NOMO-1 treated with DMSO at 0.1 percent for 48 hours (cell line): ENCODE results near the gene PDSS1.
A peak's percentile ranks its signal among the peaks of the same experiment; 100 is the strongest.
"Not testable (repeated sequence)": the region's sequence is repeated elsewhere in the genome, so short reads cannot be mapped to it uniquely, and the experiment has no call there.

Source experiments
- DNase-seq: peaks from one replicate; lab custom pipeline; 2025; ENCODE audit not compliant: unreplicated experiment; lab: John Stamatoyannopoulos, UW

The PDSS1 gene, protein sequence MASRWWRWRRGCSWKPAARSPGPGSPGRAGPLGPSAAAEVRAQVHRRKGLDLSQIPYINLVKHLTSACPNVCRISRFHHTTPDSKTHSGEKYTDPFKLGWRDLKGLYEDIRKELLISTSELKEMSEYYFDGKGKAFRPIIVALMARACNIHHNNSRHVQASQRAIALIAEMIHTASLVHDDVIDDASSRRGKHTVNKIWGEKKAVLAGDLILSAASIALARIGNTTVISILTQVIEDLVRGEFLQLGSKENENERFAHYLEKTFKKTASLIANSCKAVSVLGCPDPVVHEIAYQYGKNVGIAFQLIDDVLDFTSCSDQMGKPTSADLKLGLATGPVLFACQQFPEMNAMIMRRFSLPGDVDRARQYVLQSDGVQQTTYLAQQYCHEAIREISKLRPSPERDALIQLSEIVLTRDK

DNA sequence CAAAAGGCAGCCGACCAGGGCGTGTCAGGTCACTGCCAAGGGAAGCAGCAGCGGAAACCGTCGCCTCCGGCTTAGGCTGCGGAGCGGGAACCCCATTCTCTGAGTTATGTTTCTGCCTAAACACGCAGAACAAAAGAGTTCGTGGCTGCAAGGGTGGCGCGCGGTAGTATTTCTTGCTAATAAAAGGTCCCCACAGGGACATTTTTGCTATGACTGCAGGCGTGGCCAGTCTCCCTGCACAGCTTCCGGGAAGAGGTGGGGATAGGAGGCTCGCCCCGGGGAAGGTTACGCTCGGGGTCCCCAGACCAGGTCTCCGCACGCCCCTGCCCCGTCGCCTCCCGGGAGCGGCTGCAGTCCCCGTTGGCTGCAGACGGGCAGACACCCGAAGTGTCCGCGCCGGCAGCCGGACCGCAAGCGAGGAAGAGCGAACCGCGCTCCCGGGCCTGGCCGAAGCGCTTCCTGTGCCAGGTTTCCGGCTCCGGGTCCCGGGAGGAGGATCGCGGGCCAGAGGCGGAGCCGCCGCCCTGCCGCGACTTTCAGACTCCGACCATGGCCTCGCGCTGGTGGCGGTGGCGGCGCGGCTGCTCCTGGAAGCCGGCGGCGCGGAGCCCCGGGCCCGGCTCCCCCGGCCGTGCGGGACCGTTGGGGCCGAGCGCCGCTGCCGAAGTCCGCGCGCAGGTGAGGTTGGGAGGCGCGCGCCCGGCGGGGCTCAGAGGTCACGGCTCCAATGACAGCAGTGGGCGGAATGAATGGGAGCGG lies at the start of gene PDSS1:
Gene PDSS1 (plus strand): TSS at position 539 of the 759 bp plus-strand sequence. CDS start 11 bp downstream, at position 550.
- peak; percentile 73 for DNase-seq

DNA sequence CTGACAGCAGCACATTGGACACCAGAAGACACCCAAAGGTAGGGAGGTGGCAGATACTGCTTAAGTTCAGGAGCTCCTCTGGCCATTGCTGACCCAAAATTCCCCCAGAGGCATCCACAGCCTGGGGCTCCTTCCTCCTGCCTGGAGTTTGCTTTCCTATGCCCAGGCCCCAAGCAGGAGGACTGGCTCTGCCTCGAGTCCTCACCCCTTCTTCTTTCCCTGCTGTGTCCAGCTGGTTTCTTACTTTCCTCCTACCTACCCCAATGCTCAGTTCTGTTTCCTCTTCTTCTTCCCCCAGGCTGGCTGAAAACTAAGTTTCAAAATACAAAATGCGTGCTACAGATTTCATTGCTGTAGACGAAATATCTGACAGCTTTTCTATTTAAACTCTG lies 49.3 kb upstream of the PDSS1 start:
- peak; percentile 9 for DNase-seq

DNA sequence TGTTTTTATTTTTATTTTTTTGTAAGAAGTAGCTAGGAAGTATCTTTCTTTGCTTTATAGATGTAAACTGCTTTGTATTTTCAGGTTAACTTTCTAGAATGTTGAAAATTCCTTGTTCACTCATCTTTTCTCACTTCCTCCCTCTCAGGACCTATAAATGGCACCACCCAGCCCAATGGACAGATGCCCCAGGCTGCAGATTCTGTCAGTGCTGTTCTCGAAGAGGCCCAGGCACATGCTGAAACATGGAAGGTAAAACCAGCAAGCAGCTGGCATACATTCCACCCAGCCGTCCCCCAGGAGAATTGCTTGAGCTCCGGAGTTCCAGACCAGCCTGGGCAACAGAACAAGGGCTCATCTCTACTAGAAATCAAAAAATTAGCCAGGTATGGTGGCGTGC lies 47.1 kb upstream of the PDSS1 start:
- no peak for DNase-seq

DNA sequence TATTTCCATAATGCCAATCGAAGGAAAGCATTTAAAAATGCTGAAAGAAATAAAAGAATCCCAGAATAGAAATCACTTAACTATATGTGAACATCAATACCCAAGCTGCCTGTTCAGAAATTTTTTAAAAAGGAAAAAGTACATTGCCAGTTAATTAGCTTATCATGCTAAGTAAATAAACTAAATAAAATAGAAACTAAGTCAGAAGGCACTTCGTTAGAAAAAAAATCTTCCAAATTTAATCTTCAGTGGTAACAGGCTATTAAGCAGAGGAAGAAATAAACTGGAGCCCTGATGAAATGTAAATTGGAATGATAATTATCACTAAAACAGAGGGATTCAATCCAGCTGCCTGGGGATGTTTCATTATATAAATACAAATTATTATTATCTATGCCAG lies 46.0 kb upstream of the PDSS1 start:
- DNase-seq, result not testable (repeated sequence)

DNA sequence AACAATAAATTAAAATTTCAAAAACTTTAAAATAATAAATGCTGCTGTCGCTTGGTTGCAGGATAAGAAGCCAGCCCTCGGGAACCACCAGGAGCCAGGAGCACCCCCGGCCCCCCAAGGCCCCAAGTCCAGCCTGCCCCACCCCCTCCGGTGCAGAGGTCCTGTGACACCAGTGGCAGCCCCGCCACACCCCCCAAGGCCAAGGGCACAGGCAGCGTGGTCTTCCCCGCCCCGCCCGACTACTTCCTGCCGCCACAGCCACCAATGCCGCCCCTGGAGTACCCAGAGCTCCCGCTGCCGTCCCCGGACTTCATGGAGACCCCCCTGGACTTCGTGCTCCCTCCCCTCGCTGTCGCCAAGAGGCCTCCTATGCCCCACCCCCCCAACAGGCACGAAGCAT lies 44.5 kb upstream of the PDSS1 start:
- no peak for DNase-seq

DNA sequence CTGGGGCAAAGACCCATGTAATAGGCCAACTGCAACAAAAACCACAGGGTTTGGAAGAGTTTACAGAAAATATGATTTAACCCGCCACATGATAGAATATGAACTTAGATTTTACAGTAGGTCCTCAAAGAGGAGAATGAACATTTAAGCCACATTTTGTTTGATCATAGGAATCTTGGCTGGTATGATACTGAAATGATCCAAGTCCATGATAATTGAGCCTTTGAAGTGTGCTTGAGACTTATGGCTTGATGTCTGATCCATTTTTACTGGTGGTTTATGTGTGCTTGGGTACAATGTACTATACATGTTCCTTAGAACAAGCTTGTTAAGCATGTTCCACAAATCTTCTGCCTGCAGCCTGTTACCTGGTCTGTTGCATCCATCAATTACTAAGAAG lies 41.8 kb upstream of the PDSS1 start:
- DNase-seq, result no peak

DNA sequence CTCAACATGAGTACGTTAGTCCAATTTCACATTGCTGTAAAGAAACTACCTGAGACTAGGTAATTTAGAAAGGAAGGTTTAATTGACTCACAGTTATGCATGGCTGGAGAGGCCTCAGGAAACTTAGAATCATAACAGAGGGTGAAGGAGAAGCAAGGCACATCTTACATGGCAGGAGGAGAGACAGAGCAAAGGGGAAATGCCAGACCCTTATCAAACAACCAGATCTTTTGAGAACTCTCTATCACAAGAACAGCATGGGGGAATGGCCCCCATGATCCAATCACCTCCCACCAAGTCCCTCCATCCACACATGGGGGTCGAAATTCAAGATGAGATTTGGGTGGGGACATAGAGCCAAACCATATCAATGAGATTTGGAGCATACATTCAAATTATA lies 34.6 kb upstream of the PDSS1 start:
- no peak for DNase-seq

DNA sequence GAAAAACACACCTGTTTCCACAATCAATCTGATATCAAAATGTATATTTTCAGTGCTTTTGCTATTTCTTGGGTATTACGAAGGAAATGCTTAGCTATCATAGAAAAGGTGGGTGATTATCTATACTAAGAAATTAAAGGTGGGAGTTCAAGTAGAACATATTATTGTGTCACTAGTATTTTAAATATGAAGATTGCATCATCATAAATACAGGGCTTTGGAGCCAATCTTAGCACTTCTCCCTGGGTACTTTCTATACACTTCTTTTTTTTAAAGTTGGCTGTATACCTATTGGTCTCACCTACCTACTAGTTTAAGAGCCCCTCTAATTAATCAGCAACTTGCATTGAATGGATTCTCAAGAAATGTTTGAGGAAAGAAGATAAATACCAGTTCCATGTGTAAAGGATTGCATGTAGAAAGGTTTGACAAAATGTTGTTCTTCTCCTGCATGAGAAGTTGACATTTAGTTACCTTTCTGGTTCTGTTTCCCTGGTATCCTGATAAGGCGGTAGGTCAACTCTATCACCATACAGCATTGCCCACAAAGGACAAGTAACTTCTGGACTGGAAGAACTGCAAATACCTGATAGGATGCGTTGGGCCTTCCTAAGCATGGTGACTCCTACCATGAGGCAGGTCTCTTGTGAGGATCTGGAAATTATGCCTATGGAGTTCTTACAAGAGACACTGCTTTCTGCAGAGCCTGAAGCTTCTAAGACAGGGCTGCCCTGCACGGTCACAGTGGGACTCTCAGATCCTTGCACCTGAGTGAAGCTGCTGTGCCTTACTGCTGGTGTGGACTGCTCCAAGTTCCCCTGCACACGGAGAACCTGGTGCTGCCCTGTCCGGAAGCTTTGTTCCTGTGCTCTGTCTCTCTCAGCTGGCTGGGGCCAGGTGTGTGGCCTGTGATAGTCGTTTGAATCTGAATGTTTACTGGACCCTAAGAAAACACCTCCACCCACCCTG lies 32.1 kb upstream of the PDSS1 start:
- peak; percentile 7 for DNase-seq

DNA sequence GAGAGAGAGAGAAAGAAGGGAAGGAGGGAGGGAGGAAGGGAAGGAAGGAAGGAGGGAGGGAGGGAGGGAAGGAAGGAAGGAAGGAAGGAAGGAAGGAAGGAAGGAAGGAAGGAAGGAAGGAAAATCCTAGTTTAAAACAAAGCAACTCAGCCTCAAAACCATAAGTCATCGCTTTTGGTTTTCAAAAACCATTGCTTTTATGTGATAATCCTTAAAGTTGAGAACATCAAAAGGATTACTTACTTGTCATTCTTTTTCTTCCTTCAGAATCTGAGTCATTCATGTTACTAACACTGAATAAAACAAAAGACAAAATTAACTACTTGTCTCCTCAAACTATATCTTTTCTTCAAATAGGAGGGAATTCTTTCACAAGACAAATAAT lies 21.6 kb upstream of the PDSS1 start:
- DNase-seq, result no peak

DNA sequence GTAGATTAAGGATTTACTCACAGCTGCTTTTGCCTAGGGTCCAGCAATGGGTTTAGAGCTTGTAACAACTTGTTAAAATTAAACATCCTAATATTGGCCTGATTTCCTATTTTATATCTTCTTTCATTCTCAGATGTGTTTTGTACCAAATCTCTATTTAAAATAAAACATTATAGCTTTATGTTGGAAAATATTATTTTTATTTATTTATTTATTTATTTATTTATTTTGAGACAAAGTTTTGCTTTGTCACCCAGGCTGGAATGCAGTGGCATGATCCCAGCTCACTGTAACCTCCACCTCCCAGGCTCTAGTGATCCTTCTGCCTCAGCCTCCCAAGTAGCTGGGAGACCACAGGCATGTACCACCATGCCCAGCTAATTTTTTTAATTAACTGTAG lies 17.9 kb upstream of the PDSS1 start:
- DNase-seq, result no peak

DNA sequence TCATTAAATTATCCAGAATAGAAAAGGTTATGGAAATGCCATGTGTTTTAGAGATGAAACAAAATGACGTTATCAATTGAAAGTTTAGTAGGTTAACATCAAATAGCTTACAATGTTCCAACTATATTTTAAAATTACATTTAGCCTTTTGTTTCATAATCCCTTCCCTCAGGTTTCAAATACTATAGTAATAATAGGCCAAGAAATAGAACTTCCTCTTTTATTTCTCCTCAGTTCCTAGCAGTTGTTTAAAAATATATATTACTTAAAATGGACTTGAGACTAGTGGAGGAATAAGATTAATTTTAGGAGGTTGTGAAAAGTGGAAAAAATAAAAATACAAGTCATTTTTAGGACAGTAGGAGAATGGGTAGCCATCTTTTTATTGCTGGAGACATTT lies 16.4 kb upstream of the PDSS1 start:
- DNase-seq, result peak; percentile 68

DNA sequence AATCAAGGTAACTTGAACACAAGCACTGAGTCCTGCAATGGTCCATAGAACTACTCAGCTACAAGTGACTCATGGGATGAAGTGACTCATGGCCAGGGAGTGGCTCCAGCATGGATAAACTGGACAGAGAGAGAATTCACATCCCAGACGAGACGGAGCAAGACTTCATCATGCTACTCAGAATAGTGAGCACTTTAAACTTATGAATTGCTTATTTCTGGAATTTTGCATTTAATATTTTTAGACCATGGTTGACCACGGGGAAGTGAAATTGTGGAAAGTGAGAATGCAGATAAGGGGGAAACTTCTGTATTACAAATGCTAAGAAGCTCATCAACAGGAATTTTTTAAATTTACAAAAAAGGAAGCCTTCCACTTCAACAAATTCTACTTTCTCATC lies 15.5 kb upstream of the PDSS1 start:
- not testable (repeated sequence) for DNase-seq

DNA sequence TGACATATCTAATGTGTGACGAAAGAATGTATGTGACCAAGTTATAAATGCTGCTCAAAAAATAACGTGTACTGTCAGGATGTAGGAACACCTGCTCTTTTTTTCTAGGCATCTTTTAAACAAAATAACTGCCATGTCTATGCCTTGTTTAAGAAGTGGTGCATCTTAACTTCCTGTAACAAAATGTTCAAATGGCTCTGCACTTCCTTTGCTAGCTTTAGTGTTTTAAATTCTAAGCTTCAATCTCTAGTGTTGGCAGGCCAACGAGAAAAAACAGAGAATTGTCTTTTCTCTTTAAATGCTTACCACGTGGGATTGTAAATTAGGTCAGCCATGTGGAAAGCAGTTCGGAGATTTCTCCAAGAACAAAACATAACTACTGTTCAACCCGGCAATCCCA lies 14.6 kb upstream of the PDSS1 start:
- DNase-seq, result no peak

DNA sequence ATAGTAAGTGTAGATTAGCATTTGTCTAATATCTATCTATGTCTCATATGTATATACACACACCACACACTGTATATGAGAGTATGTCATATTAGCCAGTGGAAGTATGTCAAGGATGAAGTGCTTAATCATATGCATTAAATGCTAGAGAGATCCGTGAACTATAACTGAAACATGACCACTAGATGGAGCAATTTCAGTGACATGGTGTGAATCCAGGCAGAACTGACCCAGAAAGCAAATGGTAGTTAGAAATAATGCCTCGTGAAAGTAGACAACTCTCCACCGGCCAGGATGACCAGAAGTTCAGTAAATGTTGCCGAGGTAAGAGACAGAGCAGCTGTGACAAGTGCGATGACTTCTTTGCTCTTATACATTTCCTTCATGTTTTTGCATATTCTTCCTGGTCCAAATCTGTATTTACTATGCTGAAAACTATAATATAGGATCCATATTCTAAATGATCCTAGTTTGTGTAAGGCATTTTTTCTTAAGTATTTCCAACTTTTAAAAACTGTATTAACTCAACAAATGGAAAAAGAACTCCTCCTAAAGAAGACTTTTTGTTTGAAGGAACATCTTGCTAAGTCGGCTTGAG lies 12.7 kb upstream of the PDSS1 start:
- DNase-seq, result peak; percentile 60

DNA sequence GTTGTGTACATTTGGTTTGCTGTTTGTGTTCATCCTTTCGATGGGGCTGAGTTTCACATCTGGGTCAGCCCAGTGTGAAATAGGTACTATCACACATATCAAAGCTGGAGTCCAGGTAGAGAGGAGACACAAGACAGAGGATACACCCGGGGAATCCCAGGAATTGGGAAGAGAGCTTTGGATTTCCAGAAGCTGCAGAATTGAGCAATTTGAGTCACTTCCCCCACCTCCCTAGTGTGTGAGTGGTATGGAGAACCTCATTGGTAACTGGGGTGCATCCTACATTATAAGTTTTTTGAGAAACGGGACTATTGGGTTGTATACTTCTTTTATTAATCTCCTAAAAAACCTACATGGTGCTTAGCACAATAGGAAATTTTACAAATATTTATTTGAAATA lies 12.1 kb upstream of the PDSS1 start:
- DNase-seq, result no peak

DNA sequence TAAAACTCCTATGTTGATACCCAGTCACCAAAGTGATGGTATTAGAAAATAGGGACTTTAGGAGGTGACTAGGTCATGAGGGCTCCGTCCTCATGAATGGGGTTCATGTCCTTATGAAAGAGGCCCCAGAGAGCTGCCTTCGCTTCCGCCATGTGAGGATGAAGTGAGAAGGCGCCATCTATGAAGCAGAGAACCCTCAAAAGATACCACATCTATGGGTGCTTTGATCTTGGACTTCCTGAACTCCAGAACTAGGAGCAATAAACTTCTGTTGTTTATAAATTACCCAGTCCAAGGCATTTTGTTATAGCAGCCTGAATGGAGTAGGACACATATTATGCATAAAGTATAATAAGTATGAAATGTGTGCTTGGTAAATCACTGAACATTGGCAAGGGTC lies 8.1 kb upstream of the PDSS1 start:
- no peak for DNase-seq

DNA sequence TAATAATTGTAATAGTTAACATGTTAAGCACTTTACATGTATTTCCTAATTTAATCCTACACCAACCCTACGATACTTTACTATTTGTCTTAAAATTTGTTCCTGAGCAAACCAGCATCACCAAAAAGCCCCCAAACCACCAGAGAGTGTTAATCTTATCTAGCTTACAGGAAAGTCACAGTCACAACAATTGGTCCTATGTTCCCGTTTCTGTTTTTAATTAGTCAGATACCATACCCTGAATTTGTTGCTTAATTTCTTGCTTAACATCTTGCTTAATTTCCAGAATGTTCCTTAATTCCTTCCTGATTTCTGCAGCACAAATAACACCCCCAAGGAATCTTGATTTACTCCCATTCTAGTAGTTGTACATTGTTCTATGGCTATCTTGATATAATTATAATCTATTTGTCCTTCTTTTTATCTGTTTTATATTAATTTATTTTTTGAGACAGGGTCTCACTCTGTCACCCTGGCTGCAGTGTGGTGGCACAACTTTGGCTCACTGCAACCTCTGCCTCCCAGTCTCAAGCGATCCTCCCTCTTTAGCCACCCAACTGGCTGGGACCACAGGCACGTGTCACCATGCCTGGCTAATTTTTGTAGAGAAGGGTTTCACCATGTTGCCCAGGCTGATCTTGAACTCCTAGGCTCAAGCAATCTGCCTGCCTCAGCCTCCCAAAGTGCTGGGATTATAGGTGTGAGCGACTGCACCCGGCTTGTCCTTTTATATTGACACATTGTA lies 6.6 kb upstream of the PDSS1 start:
- no peak for DNase-seq

DNA sequence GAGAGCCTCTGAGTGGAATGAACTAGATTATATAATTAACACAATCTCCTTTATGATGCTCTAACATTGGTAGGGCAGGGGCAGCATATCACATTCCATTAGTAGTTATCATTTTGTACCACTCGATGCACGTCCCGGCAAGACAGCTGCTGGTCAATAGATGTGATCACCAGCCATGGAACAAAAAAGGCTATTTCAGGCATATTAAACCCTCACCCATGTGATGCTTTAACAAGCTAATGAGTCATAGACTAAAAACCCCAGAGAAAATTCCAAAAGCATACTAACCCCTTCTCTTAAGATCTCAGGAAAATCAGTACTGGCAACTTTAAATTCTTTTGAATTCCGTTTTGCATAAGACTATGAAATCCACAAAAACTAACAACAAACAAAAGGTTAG lies 3.0 kb upstream of the PDSS1 start:
- DNase-seq, result not testable (repeated sequence)

DNA sequence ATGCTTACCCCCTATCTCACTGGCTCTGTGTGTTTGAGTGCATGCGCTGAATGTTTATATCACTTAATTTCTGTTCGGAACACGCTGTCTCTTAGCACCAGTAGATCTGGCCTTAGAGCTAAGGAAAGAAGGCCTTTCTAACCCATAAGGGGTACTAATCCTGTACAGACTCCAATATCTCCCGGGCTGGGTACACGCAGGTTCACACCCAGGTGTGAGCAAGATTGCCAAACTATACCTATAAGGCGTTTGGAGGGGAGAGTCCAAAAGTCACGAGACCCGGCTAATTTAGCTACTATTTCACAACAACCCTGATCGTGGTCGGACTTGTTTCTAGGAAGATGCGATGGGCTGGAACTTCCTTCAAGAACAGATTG lies 727 bp upstream of the PDSS1 start:
- peak; percentile 95 for DNase-seq

DNA sequence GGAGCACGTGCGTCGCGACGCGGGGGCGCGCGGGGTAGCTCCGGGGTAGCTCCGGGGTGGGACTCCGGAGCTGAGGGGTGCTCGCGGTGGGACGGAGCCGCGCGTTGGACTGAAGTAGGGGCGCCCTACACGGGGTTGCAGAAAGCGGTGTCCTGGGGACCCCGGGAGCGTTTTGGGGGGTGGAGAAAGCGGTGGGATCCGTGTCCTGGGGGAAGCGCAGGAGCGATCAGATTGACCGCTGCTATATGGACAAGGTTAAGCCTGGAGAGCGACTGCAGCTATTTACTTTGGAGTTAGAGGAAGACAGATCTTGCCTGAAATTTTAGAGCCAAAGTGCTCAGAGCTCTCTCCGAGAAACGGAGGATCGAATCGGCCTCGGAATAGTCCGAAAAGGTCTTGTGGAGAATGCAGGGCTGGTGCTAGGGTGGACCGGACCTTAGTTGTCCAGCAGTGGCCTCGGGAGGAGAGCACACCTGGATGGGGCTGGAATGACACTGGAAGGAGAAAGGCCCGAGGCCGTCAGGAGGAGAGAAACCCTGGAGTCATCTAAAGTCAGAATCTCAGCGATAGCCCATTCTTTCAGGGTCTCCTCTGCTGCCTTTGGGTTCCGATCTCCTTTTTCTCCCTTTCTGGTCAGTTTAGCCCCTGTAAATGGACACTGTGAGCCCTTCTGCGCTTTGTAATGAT lies 564 bp downstream of the PDSS1 start:
- no peak for DNase-seq
